ENCODE data around the gene PGM3. TPM values are rescaled to one million over a fixed set of nuclear protein-coding genes. Genes with fewer than 3 reads are reported as not detected.

PGM3 gene
- total RNA-seq, 1 donor from 2014 or later: 61.5 TPM

GRCh38 chr6:83138758-83139157, 54.3 kb downstream of the PGM3 start:
- Histone ChIP-seq H3K9ac (no peak overlapping the region), H4K20me1 (ENCODE audit: low read depth) (no peaks in the 10 kb centered on the region), H3K36me3 (peaks cover 6% of the 10 kb centered on the region), H3K9me3 (ENCODE audit: low read depth) (no peaks in the 10 kb centered on the region), H3K27ac (no peak overlapping the region), H3K27me3 (no peaks in the 10 kb centered on the region), H2AFZ (replicated peaks) (no peak overlapping the region), H3K4me2 (no peak overlapping the region), H3F3A (ENCODE audit: low read depth) (peaks cover under 1% of the 10 kb centered on the region), H3K79me2 (ENCODE audit: low read depth) (no peaks in the 10 kb centered on the region), H3K4me3 (no peak overlapping the region), H3K4me1 (no peaks in the 10 kb centered on the region)
- no peak overlapping the region for H3K27ac Mint-ChIP-seq
- TF ChIP-seq EZH2 (IDR thresholded peaks at IDR 0.05) (no peak), EZH2phosphoT487 (IDR thresholded peaks at IDR 0.05) (no peak), CTCF (IDR thresholded peaks at IDR 0.05) (no peak)
- no peaks in the 10 kb centered on the region for H3K9me3 Mint-ChIP-seq
- no peaks in the 10 kb centered on the region for H3K27me3 Mint-ChIP-seq (ENCODE audit: insufficient read depth, low read depth)
- H3K36me3 Mint-ChIP-seq: peaks cover 19% of the 10 kb centered on the region
- DNase-seq (ENCODE audit: low spot score): no peak
- H3K4me3 Mint-ChIP-seq: no peak overlapping the region
- no peaks in the 10 kb centered on the region for H3K4me1 Mint-ChIP-seq

GRCh38 chr6:83138118-83138722, 54.8 kb downstream of the PGM3 start:
- no peaks in the 10 kb centered on the region for H3K27me3 Mint-ChIP-seq (ENCODE audit: insufficient read depth, low read depth)
- Histone ChIP-seq H3K27ac (no peak overlapping the region), H3K4me1 (no peaks in the 10 kb centered on the region), H3K36me3 (peaks cover 5% of the 10 kb centered on the region), H3K9me3 (ENCODE audit: low read depth) (no peaks in the 10 kb centered on the region), H3K79me2 (ENCODE audit: low read depth) (no peaks in the 10 kb centered on the region), H3K9ac (no peak overlapping the region), H3K4me2 (no peak overlapping the region), H2AFZ (replicated peaks) (no peak overlapping the region), H4K20me1 (ENCODE audit: low read depth) (no peaks in the 10 kb centered on the region), H3K27me3 (no peaks in the 10 kb centered on the region), H3F3A (ENCODE audit: low read depth) (no peaks in the 10 kb centered on the region), H3K4me3 (no peak overlapping the region)
- no peak overlapping the region for H3K4me3 Mint-ChIP-seq
- no peak for TF ChIP-seq EZH2phosphoT487 (IDR thresholded peaks at IDR 0.05)
- H3K36me3 Mint-ChIP-seq: peaks cover 14% of the 10 kb centered on the region
- no peaks in the 10 kb centered on the region for H3K4me1 Mint-ChIP-seq
- H3K27ac Mint-ChIP-seq: no peak overlapping the region
- no peaks in the 10 kb centered on the region for H3K9me3 Mint-ChIP-seq
- no peak for DNase-seq (ENCODE audit: low spot score)

GRCh38 chr6:83132121-83132520, 60.9 kb downstream of the PGM3 start:
- Histone ChIP-seq H4K20me1 (ENCODE audit: low read depth) (no peaks in the 10 kb centered on the region), H3K4me1 (no peaks in the 10 kb centered on the region), H3K27ac (no peak overlapping the region), H3K9ac (no peak overlapping the region), H3K27me3 (no peaks in the 10 kb centered on the region), H2AFZ (replicated peaks) (no peak overlapping the region), H3K4me2 (no peak overlapping the region), H3F3A (ENCODE audit: low read depth) (no peaks in the 10 kb centered on the region), H3K9me3 (ENCODE audit: low read depth) (no peaks in the 10 kb centered on the region), H3K4me3 (no peak overlapping the region), H3K36me3 (peaks cover 13% of the 10 kb centered on the region), H3K79me2 (ENCODE audit: low read depth) (no peaks in the 10 kb centered on the region)
- no peak for DNase-seq (ENCODE audit: low spot score)
- Mint-ChIP-seq H3K9me3 (no peaks in the 10 kb centered on the region), H3K4me1 (no peaks in the 10 kb centered on the region), H3K36me3 (peaks cover 6% of the 10 kb centered on the region), H3K27ac (no peak overlapping the region), H3K27me3 (ENCODE audit: insufficient read depth, low read depth) (no peaks in the 10 kb centered on the region), H3K4me3 (no peak overlapping the region)
- TF ChIP-seq EZH2phosphoT487 (IDR thresholded peaks at IDR 0.05) (no peak), CTCF (IDR thresholded peaks at IDR 0.05) (no peak), EZH2 (IDR thresholded peaks at IDR 0.05) (no peak)

DNA sequence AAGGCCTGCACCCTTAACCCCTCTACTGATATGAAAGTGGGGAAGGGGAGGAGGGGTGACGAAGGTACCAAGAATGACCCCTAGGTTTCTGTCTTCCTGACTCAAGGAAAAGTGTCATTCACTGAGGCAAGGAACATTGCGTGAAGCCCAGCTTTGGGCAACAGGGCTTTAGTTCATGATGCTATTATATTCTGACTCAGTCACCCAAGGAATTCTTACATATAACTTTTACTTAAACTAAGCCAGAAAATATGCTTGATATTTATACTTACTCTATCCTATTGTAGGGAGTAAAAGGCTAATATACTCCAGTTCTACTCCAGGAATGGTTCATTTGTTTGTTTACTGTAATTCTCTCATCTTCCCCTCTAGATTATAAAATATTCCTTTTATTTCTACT, 65.1 kb downstream of the PGM3 start:
- H3K9ac ChIP-seq: no peak overlapping the region
- TF ChIP-seq CTCF (IDR thresholded peaks at IDR 0.05) (no peak), EZH2phosphoT487 (IDR thresholded peaks at IDR 0.05) (no peak), EZH2 (IDR thresholded peaks at IDR 0.05) (no peak)
- no peaks in the 10 kb centered on the region for H3K9me3 ChIP-seq (ENCODE audit: low read depth)
- Mint-ChIP-seq H3K36me3 (peaks cover 18% of the 10 kb centered on the region), H3K27ac (no peak overlapping the region), H3K4me3 (no peak overlapping the region), H3K4me1 (no peaks in the 10 kb centered on the region), H3K9me3 (no peaks in the 10 kb centered on the region), H3K27me3 (ENCODE audit: insufficient read depth, low read depth) (no peaks in the 10 kb centered on the region)
- no peaks in the 10 kb centered on the region for H3K79me2 ChIP-seq (ENCODE audit: low read depth)
- H3K27me3 ChIP-seq: no peaks in the 10 kb centered on the region
- no peaks in the 10 kb centered on the region for H4K20me1 ChIP-seq (ENCODE audit: low read depth)
- no peaks in the 10 kb centered on the region for H3F3A ChIP-seq (ENCODE audit: low read depth)
- H3K36me3 ChIP-seq: peaks cover 7% of the 10 kb centered on the region
- DNase-seq (ENCODE audit: low spot score): no peak
- H3K4me3 ChIP-seq: no peak overlapping the region
- H2AFZ ChIP-seq (replicated peaks): no peak overlapping the region
- no peak overlapping the region for H3K27ac ChIP-seq
- H3K4me1 ChIP-seq: no peaks in the 10 kb centered on the region
- no peak overlapping the region for H3K4me2 ChIP-seq
